NCI-H2196 (cell line): ENCODE measurements around the gene ANAPC1.
A peak's percentile ranks its signal among the peaks of the same experiment; 100 is the strongest.
"Not testable (repeated sequence)": the region's sequence is repeated elsewhere in the genome, so short reads cannot be mapped to it uniquely, and the experiment has no call there.

Experiments
- DNase-seq: peaks from one replicate; lab custom pipeline; 2025; ENCODE audit not compliant: unreplicated experiment; lab: John Stamatoyannopoulos, UW

ANAPC1 gene

GRCh38 chr2:111747410-111748115 lies 136.4 kb downstream of the ANAPC1 start:
- not testable (repeated sequence) for DNase-seq

DNA sequence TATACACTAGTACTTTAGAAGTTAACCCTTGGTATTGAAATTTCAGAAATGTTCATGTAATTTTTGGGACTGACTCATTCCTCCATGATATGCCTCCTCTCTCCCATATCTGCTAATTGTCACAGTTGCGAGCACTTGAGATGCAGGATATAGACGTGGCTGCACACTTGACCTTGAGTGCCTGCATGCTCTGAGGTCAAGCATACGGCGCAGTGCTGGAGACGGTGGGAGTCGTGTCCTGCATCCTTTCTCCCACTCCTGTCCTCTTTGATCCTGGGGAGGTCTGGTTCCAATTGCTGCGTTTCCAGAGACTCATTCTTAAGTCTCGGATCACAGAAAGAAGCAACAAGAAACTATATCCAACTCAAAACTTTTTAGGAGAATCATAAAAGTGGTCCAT lies 139.2 kb downstream of the ANAPC1 start:
- not testable (repeated sequence) for DNase-seq

DNA sequence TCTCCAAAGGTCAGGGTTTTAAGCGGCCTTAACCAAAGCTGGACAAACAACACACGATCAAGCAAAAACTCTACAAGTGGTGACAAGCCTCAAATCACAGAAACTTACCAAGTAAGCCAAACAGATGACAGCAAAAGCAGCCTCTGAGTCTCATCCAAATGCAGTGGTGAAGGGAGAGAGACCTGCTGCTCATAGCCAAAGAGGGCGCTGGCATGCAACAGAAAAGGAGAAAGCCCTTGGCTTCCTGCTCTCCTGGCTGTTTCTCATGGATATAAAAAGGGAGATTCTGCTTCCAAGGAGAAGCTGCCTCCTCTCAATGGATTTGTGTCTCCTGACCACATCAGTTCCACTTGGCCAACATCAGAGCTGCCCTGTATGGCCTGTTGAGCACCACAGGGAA lies 142.5 kb downstream of the ANAPC1 start:
- not testable (repeated sequence) for DNase-seq

GRCh38 chr2:111735838-111736721 lies 147.9 kb downstream of the ANAPC1 start:
- DNase-seq: peak; percentile 31

- DNase-seq: not testable (repeated sequence)
Observed at GRCh38 chr2:111735420-111735819, 148.6 kb downstream of the ANAPC1 start.

DNA sequence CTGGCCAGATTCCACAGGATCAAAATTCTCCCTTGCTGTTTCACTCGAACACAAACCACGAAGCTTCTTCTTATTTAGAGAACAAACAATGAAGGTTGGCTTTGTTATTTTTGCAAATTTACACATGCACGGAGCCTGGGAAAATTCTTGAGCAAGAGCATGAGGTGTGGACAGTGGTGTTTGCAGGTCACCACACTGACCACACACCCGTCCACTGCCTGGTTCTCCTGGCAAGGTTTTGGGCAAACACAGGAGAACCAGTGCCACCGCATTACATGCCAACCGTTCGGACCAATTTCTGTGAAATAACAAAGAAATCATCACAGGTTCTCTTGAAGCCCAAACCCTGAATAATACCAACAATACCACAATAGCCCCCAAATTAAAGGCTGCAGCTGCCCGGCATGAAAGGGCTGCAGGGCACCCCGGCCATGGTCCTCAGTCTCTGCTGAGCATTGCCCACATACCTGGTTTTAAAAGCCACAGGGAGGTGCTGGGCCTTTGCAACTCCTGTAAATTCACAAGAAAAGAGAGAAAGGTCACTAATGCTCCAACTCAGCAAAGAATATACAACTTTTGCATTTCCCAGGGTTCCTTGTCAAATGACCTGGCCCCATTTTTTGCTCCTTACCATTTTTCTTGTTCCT lies 154.1 kb downstream of the ANAPC1 start:
- DNase-seq: not testable (repeated sequence)

DNA sequence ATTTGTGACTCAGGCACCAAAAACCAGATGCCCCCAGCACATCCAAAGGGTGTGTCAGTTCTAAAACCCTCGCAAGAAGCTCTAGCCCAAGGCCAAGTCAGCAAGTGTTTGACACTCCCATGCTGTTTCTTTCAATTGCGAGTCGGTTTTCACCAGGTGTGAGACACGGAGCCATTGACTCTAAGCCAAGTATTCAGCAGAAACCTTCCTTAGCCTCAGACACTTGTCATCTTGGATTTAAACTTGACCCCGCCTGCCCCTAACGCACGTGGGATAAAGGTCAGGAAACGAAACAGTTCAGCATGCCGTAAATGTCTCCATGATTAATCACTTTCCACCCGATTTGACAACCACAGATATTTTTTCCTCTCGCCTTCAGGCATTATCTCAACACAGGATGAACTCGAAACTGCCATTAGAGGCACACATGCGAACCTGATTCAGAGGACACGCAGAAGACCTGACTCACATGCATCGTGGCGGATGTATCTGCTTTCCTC lies 156.3 kb downstream of the ANAPC1 start:
- DNase-seq: not testable (repeated sequence)

DNA sequence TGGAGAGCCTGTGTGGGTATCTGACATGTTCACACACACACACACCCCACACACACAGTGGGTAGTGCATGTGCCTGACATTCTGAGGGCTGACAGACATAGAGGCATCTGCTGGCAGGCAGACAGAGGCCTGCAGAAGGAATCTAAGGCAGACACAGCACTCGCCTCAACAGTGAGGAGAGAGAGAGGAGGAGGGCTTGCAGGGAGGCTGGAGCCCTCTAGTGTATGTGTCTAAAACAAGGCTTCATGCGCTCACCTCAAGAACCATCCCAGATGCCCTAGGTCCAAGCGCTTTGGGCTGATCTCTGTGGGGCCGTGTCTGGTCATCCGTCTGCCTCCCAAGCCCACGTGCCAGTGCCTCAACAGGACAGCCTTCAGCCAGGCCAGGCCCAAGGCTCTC lies 158.3 kb downstream of the ANAPC1 start:
- DNase-seq: not testable (repeated sequence)

GRCh38 chr2:111719610-111720009 lies 164.4 kb downstream of the ANAPC1 start:
- DNase-seq: not testable (repeated sequence)
